Measurements from ENCODE around the gene MTCL1.

- TF ChIP-seq CTCF (IDR thresholded peaks at IDR 0.05) = no peak
- no peak for TF ChIP-seq POLR2A (IDR thresholded peaks at IDR 0.05)
These were observed 115.7 kb downstream of the MTCL1 start for GRCh38 chr18:8821083-8821465.
